ENCODE data around the gene PRELID2. TPM values are rescaled to one million over a fixed set of nuclear protein-coding genes. Genes with fewer than 3 reads are reported as not detected.

Gene PRELID2
- polyA plus RNA-seq, 1 of the 3 experiments (the other 2 are of a cell fraction): 5.3 TPM

GRCh38 chr5:145855763-145856267 is 20.7 kb upstream of the PRELID2 start:
- TF ChIP-seq POLR2AphosphoS5 (IDR thresholded peaks at IDR 0.05; ENCODE audit: low read depth, low read length): no peak
- TF ChIP-seq EP300 (IDR thresholded peaks at IDR 0.05; ENCODE audit: borderline replicate concordance in 1 of 2, low read depth in 1 of 2, low read length in 1 of 2): no peak
- no peak for TF ChIP-seq TCF12 (IDR thresholded peaks at IDR 0.05)
- TF ChIP-seq USF1 (IDR thresholded peaks at IDR 0.05; ENCODE audit: borderline replicate concordance, low read depth): no peak
- TF ChIP-seq GATA2 (CRISPR knock-in tag; IDR thresholded peaks at IDR 0.05): no peak
- no peak for TF ChIP-seq CHD2 (IDR thresholded peaks at IDR 0.05; ENCODE audit: low read length, partially characterized antibody)
- TF ChIP-seq, protein P1, sequence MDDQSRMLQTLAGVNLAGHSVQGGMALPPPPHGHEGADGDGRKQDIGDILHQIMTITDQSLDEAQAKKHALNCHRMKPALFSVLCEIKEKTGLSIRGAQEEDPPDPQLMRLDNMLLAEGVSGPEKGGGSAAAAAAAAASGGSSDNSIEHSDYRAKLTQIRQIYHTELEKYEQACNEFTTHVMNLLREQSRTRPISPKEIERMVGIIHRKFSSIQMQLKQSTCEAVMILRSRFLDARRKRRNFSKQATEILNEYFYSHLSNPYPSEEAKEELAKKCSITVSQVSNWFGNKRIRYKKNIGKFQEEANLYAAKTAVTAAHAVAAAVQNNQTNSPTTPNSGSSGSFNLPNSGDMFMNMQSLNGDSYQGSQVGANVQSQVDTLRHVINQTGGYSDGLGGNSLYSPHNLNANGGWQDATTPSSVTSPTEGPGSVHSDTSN (IDR thresholded peaks at IDR 0.05): no peak
- TF ChIP-seq EZH2phosphoT487 (IDR thresholded peaks at IDR 0.05; ENCODE audit: borderline replicate concordance, low read depth): no peak
- Histone ChIP-seq H3K9me3 (no peaks in the 10 kb centered on the region), H2AFZ (ENCODE audit: low read depth) (no peak overlapping the region), H3K9ac (no peak overlapping the region), H3K27me3 (ENCODE audit: insufficient read depth) (no peaks in the 10 kb centered on the region), H3K9me2 (no peaks in the 10 kb centered on the region), H3K36me3 (replicated peaks in 1 of 2; ENCODE audit: control insufficient read depth in 1 of 2, insufficient read depth in 2 of 2, low read length in 1 of 2) (no peaks in the 10 kb centered on the region), H3K4me1 (ENCODE audit: control insufficient read depth in 1 of 2, insufficient read depth in 2 of 2, low read depth in 1 of 2, low read length in 1 of 2) (peaks cover 0 to 16% of the 10 kb centered on the region in 2 experiments; a peak in 3 of 4 replicates), H3K4me2 (no peak overlapping the region), H3F3A (replicated peaks; ENCODE audit: insufficient read depth) (peaks cover 4% of the 10 kb centered on the region), H3K4me3 (ENCODE audit: low read depth in 2 of 2, low read length in 1 of 2) (no peak overlapping the region), H4K20me1 (ENCODE audit: insufficient read depth) (no peaks in the 10 kb centered on the region), H3K79me2 (ENCODE audit: insufficient read depth) (no peaks in the 10 kb centered on the region), H3K27ac (ENCODE audit: low read depth in 2 of 2, low read length in 1 of 2) (no peak overlapping the region)
- ChIA-PET POLR2A (no interaction called here), CTCF (interaction anchor here (0.9 to 1.2 kb wide), 3 partner anchors 20 to 193 kb away, joined by 3 to 4 read pairs (median 3); no protein-coding TSS in a partner anchor)
- 90% methylated on average over 4 of the region's 4 CpGs for WGBS (ENCODE audit: low lambda C conversion rate)
- no peak for DNase-seq

DNA sequence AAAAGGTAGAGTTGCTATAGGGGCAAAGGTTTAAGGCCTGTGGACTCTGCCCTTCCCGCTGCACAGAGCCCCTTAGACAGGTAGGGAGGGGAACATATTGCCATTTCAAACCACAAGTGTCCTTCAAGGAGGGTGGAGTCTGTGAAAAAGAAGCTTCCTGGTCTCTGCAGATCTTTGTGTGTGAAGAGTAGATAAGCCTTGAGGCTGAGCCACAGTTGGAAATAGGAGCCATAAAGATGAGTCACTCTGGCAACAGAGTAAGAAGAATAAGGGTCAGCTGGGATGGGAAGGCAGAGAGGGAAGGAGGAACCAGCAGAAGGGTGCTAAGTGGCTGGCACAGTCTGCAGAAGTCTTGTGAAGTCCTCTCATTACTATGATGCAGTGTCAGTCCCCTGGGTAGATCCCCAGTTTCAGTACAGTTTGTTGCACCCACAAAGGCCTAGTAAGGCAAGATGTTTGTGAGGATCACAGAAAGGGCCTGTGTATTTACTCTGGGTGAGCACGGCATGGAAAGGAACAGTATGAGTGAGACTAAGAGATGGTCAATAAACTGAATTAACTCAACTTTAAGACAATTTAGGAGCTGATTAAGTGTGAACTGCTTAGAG is 19.6 kb upstream of the PRELID2 start:
- Histone ChIP-seq H3K4me3 (ENCODE audit: low read depth in 2 of 2, low read length in 1 of 2) (no peak overlapping the region), H3K9me3 (no peaks in the 10 kb centered on the region), H2AFZ (ENCODE audit: low read depth) (peak overlapping the region; percentile 68; the same call in 1 of the 2 replicates), H3K9me2 (no peaks in the 10 kb centered on the region), H3K4me2 (peak overlapping the region; percentile 28; the same call in 1 of the 2 replicates), H3K9ac (no peak overlapping the region), H3K79me2 (ENCODE audit: insufficient read depth) (no peaks in the 10 kb centered on the region), H3K4me1 (ENCODE audit: control insufficient read depth in 1 of 2, insufficient read depth in 2 of 2, low read depth in 1 of 2, low read length in 1 of 2) (peaks cover 0 to 16% of the 10 kb centered on the region in 2 experiments; a peak in 3 of 4 replicates), H3F3A (replicated peaks; ENCODE audit: insufficient read depth) (peaks cover 4% of the 10 kb centered on the region), H3K36me3 (replicated peaks in 1 of 2; ENCODE audit: control insufficient read depth in 1 of 2, insufficient read depth in 2 of 2, low read length in 1 of 2) (no peaks in the 10 kb centered on the region), H3K27ac (ENCODE audit: low read depth in 2 of 2, low read length in 1 of 2) (peak overlapping the region in 1 of 2 experiments; percentile 42; a peak in 2 of 4 replicates), H4K20me1 (ENCODE audit: insufficient read depth) (no peaks in the 10 kb centered on the region), H3K27me3 (ENCODE audit: insufficient read depth) (no peaks in the 10 kb centered on the region)
- no peak for DNase-seq
- 60% methylated on average over 2 of the region's 2 CpGs for WGBS (ENCODE audit: low lambda C conversion rate)
- TF ChIP-seq RAD21 (IDR thresholded peaks at IDR 0.05; ENCODE audit: low read length) (no peak), TCF12 (IDR thresholded peaks at IDR 0.05) (peak; percentile 45; the same call in 1 of the 2 replicates), JUND (IDR thresholded peaks at IDR 0.05) (peak; percentile 69), MEF2A (IDR thresholded peaks at IDR 0.05; ENCODE audit: borderline replicate concordance, low read depth) (no peak), FOSL2 (IDR thresholded peaks at IDR 0.05; ENCODE audit: borderline replicate concordance, low read depth) (peak; percentile 84)
- ChIA-PET CTCF (interaction anchor here (1.1 kb wide), 1 partner anchor 19 kb away, joined by 3 read pairs; no protein-coding TSS in a partner anchor), POLR2A (no interaction called here)

Data from SK-N-SH (cell line).